Sigmoid colon (tissue), 4 donors: ENCODE data around the gene KRTDAP.

Experiments used
- EP300 ChIP-seq, 4 donors: sonication (generic); formaldehyde crosslinking; IDR thresholded peaks; one replicate each; pipeline ENCODE4 v1.6.1; 2017; ENCODE audit warnings: antibody characterized with exemption in 4 of 4
- POLR2A ChIP-seq, 2 donors: fragments of 450-650 bp; IDR thresholded peaks; one replicate each; pipeline ENCODE4 v1.6.1; 2016; ENCODE audit warnings: antibody characterized with exemption in 2 of 2, mild to moderate bottlenecking in 2 of 2, moderate library complexity in 2 of 2
- POLR2AphosphoS5 ChIP-seq, 4 donors: sonication (generic); formaldehyde crosslinking; IDR thresholded peaks; one replicate each; pipeline ENCODE4 v1.6.1; 2017; ENCODE audit warnings: antibody characterized with exemption in 4 of 4
- TF ChIP-seq, protein P1 (sequence below), 4 experiments: fragments of 450-650 bp in 3 of 4; fragments of 200-600 bp in 1 of 4; IDR thresholded peaks; one replicate each; pipeline ENCODE4 v1.5.1; 2016 to 2019; ENCODE audit warnings: antibody characterized with exemption in 4 of 4, mild to moderate bottlenecking in 3 of 4, moderate library complexity in 2 of 4

DNA sequence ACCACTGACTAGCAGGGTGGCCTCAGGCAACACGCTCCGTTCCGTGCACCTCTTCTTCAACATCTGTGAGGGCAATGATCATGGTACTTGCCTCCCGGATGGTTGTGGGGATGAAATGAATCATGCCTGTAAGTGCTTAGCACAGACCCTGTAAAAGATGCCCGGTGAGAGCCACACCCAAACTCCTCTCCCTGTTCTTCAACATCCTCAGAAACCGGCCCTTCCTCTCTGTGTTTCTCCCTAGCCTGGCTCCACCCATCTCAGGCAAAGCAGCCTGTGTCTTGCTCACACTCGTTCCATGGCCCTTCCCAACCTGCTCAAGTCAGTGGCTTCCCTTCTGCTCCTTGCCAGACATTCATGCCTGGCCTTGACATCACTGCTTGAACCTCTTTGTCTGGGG, 29.0 kb upstream of the KRTDAP start:
- TF ChIP-seq EP300 (IDR thresholded peaks at IDR 0.05) (no peak), POLR2A (IDR thresholded peaks at IDR 0.05) (no peak), POLR2AphosphoS5 (IDR thresholded peaks at IDR 0.05) (no peak)
- TF ChIP-seq, protein P1, sequence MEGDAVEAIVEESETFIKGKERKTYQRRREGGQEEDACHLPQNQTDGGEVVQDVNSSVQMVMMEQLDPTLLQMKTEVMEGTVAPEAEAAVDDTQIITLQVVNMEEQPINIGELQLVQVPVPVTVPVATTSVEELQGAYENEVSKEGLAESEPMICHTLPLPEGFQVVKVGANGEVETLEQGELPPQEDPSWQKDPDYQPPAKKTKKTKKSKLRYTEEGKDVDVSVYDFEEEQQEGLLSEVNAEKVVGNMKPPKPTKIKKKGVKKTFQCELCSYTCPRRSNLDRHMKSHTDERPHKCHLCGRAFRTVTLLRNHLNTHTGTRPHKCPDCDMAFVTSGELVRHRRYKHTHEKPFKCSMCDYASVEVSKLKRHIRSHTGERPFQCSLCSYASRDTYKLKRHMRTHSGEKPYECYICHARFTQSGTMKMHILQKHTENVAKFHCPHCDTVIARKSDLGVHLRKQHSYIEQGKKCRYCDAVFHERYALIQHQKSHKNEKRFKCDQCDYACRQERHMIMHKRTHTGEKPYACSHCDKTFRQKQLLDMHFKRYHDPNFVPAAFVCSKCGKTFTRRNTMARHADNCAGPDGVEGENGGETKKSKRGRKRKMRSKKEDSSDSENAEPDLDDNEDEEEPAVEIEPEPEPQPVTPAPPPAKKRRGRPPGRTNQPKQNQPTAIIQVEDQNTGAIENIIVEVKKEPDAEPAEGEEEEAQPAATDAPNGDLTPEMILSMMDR (IDR thresholded peaks at IDR 0.05) = no peak
